HepG2 (cell line): Measurements from ENCODE around the gene UBE3A. TPM values are rescaled to one million over a fixed set of nuclear protein-coding genes. Genes with fewer than 3 reads are reported as not detected.

Source experiments
- ATAC-seq: fragments of 200-7000 bp; cut with Tn5 transposase; 3 replicates; pipeline ENCODE4 v1.9.1; 2020; ENCODE audit warnings: mild to moderate bottlenecking, moderate library complexity
- BruUV-seq: library from RNA; stranded (reverse); fragments of 400-500 nt; replicated peaks from 2 replicates; lab custom pipeline; 2021; lab: Mats Ljungman, UMichigan
- CTCF ChIA-PET: fragments of 300-600 bp; formaldehyde crosslinking; extraction: SDS; loops from one replicate; lab custom pipeline; 2021; ENCODE audit warnings: low total read pairs, inconsistent platforms, low intra/inter-chr PET ratio; lab: Yijun Ruan, JAX
- POLR2A ChIA-PET: fragments of 350-600 bp; sonication (Branson Sonifier 250); formaldehyde crosslinking; loops from one replicate; lab custom pipeline; 2020; ENCODE audit warnings: antibody characterized with exemption, inconsistent platforms; lab: Yijun Ruan, JAX
- DNase-seq: peaks from one replicate; pipeline ENCODE4 v3.0.0-alpha.2; 2015; ENCODE audit warnings: low spot score
- FAIRE-seq: peaks from 3 replicates; lab custom pipeline; 2011; peaks lifted over from hg19 to GRCh38; lab: Jason Lieb, UNC
- H2AFZ ChIP-seq: one replicate; pipeline ENCODE4 v1.6.1; 2011; ENCODE audit warnings: low read length, inconsistent platforms
- H3K27ac ChIP-seq: fragments of 300-600 bp; 3 replicates; pipeline ENCODE4 v1.8.0; 2011; ENCODE audit warnings: mixed run types, mild to moderate bottlenecking, mixed read lengths, low read length, inconsistent platforms; ENCODE audit not compliant: insufficient read depth; ENCODE audit errors: extremely low read length
- H3K27me3 ChIP-seq, 2 experiments: fragments of 200-600 bp in 1 of 2; 2 replicates in 1 of 2; 3 replicates in 1 of 2; pipeline versions ENCODE4 v1.6.0 to v1.8.0; 2011; ENCODE audit warnings: low read length in 2 of 2, mild to moderate bottlenecking in 2 of 2, moderate library complexity in 2 of 2, inconsistent platforms in 1 of 2; ENCODE audit not compliant: insufficient read depth in 2 of 2, control insufficient read depth in 1 of 2
- H3K36me3 ChIP-seq, 2 experiments: fragments of 200-600 bp in 1 of 2; replicated peaks in 1 of 2; 2 replicates in 1 of 2; 3 replicates in 1 of 2; pipeline versions ENCODE4 v1.5.1 to v1.8.0; 2011; ENCODE audit warnings: low read length in 2 of 2, inconsistent platforms in 1 of 2; ENCODE audit not compliant: insufficient read depth in 2 of 2, control insufficient read depth in 1 of 2
- H3K4me1 ChIP-seq: 2 replicates; pipeline ENCODE4 v1.5.1; 2012; ENCODE audit warnings: low read length, inconsistent platforms; ENCODE audit not compliant: insufficient read depth
- H3K4me2 ChIP-seq: 2 replicates; pipeline ENCODE4 v1.6.0; 2011; ENCODE audit warnings: low read depth, low read length, inconsistent platforms
- H3K4me3 ChIP-seq, 3 experiments: fragments of 200-600 bp in 1 of 3; sonication (generic), shearing (Covaris generic) in 1 of 3; replicated peaks in 1 of 3; 2 replicates each; pipeline ENCODE4 v1.5.1; 2011 to 2016; ENCODE audit warnings: low read length in 3 of 3, inconsistent platforms in 2 of 3, low read depth in 2 of 3, mild to moderate bottlenecking in 2 of 3, control low read depth in 1 of 3, mixed read lengths in 1 of 3; ENCODE audit not compliant: insufficient read depth in 1 of 3
- H3K79me2 ChIP-seq: one replicate; pipeline ENCODE4 v1.6.1; 2011; ENCODE audit warnings: low read length, inconsistent platforms; ENCODE audit not compliant: insufficient read depth
- H3K9ac ChIP-seq: 2 replicates; pipeline ENCODE4 v1.6.0; 2011; ENCODE audit warnings: mild to moderate bottlenecking, low read depth, low read length, inconsistent platforms; ENCODE audit not compliant: insufficient read depth
- H3K9me3 ChIP-seq: 2 replicates; pipeline ENCODE4 v1.5.1; 2012; ENCODE audit warnings: mild to moderate bottlenecking, low read length
- H4K20me1 ChIP-seq: 2 replicates; pipeline ENCODE4 v1.6.0; 2011; ENCODE audit warnings: inconsistent platforms, mild to moderate bottlenecking, low read length, moderate library complexity; ENCODE audit not compliant: insufficient read depth
- AKAP8 ChIP-seq: sonication (generic); formaldehyde crosslinking; IDR thresholded peaks from 2 replicates; pipeline ENCODE4 v1.5.1; 2020; ENCODE audit warnings: mild to moderate bottlenecking, missing genetic modification reagents
- E2F2 ChIP-seq: sonication (generic); formaldehyde crosslinking; IDR thresholded peaks from 2 replicates; pipeline ENCODE4 v1.4.0; 2020; ENCODE audit warnings: missing genetic modification reagents, borderline replicate concordance
- HOXA3 ChIP-seq: sonication (generic); formaldehyde crosslinking; IDR thresholded peaks from 2 replicates; pipeline ENCODE4 v1.5.0; 2020; ENCODE audit warnings: missing genetic modification reagents
- ISL2 ChIP-seq: sonication (generic); formaldehyde crosslinking; IDR thresholded peaks from 2 replicates; pipeline ENCODE4 v1.5.0; 2020; ENCODE audit warnings: missing genetic modification reagents
- MYNN ChIP-seq: sonication (generic); formaldehyde crosslinking; IDR thresholded peaks from 2 replicates; pipeline ENCODE4 v1.4.0; 2020; ENCODE audit warnings: mild to moderate bottlenecking, low read depth, missing genetic modification reagents
- PCBP2 ChIP-seq: fragments of 200-400 bp; formaldehyde crosslinking; optimal IDR thresholded peaks from 2 replicates; pipeline ENCODE3; 2018; ENCODE audit warnings: low read length, low read depth; ENCODE audit not compliant: poor library complexity, severe bottlenecking
- PHF8 ChIP-seq: sonication (generic); formaldehyde crosslinking; IDR thresholded peaks from 2 replicates; pipeline ENCODE4 v1.5.0; 2020; ENCODE audit warnings: missing genetic modification reagents
- ZBTB3 ChIP-seq: sonication (generic); formaldehyde crosslinking; IDR thresholded peaks from 2 replicates; pipeline ENCODE4 v1.4.0; 2020; ENCODE audit warnings: low read depth, mild to moderate bottlenecking, moderate library complexity, missing genetic modification reagents, borderline replicate concordance
- ZBTB40 ChIP-seq, 2 experiments: fragments of 450-650 bp in 1 of 2; sonication (generic) in 1 of 2; formaldehyde crosslinking in 1 of 2; IDR thresholded peaks; 2 replicates each; pipeline versions ENCODE4 v1.6.1 to v1.8.0; 2016 to 2022; ENCODE audit warnings: antibody characterized with exemption in 1 of 2, mild to moderate bottlenecking in 1 of 2, missing genetic modification reagents in 1 of 2
- ZNF326 ChIP-seq: sonication (generic); formaldehyde crosslinking; IDR thresholded peaks from 2 replicates; pipeline ENCODE4 v1.4.0; 2020; ENCODE audit warnings: missing genetic modification reagents, borderline replicate concordance
- ZNF484 ChIP-seq: sonication (generic); formaldehyde crosslinking; IDR thresholded peaks from 2 replicates; pipeline ENCODE4 v1.5.1; 2020; ENCODE audit warnings: mild to moderate bottlenecking, low read depth, missing genetic modification reagents, borderline replicate concordance
- ZNF703 ChIP-seq: sonication (generic); formaldehyde crosslinking; IDR thresholded peaks from 2 replicates; pipeline ENCODE4 v1.5.1; 2020; ENCODE audit warnings: missing genetic modification reagents, mild to moderate bottlenecking, moderate library complexity, borderline replicate concordance
- WGBS: methylation state at CpG from one replicate; pipeline ENCODE4 v1.1.6; 2017; ENCODE audit warnings: low lambda C conversion rate; 5-methylcytosine and 5-hydroxymethylcytosine counted together
- in situ Hi-C: cut with HindIII; loops from 2 replicates; pipeline ENCODE4 v1.10.0; 2017; ENCODE audit warnings: low pct_unique_long_range_greater_than_20kb; ENCODE audit not compliant: extremely low pct_ligation_motif_present
- intact Hi-C: fragments of 100-400 bp; cut with micrococcal nuclease; formaldehyde crosslinking; loops from one replicate; pipeline ENCODE4 v1.10.0; 2022; ENCODE audit not compliant: unreplicated experiment
- polyA plus RNA-seq, 8 experiments: library from polyadenylated mRNA; depleted of rRNA in 3 of 8; stranded (reverse) in 7 of 8; unstranded in 1 of 8; fragments of >200 nt; fragmentation: Illumina TruSeq in 4 of 8; extraction: Trizol in 4 of 8; gene quantifications; 2 replicates each; pipeline versions ENCODE4 v1.2.1 to v1.2.3, GENCODE V29; 2011 to 2016; ENCODE audit warnings: low read depth in 4 of 8, missing spikeins in 1 of 8, mixed read lengths in 1 of 8; ENCODE audit not compliant: insufficient read depth in 1 of 8
- total RNA-seq, 5 experiments: library from RNA; depleted of rRNA; stranded (reverse); fragments of >200 nt; fragmentation: Illumina TruSeq; extraction: Trizol; gene quantifications; 2 replicates each; pipeline ENCODE4 v1.2.3, GENCODE V29; 2016; ENCODE audit warnings: low read depth in 1 of 5

The UBE3A gene
- total and polyA plus RNA-seq, 2 of the 13 experiments (the other 11 are each of a cell fraction or from before 2014, with no cell fraction given), result 17.3 to 80.5 TPM

- Histone ChIP-seq H3K4me2 (no peak overlapping the region), H3K27me3 (no peaks in the 10 kb centered on the region; a peak in 1 of 5 replicates), H3K9me3 (peaks cover 26% of the 10 kb centered on the region), H3K36me3 (no peaks in the 10 kb centered on the region), H3K27ac (no peak overlapping the region)
- in situ Hi-C loops, result no loop called here
- no peak for TF ChIP-seq AKAP8
- no peak for TF ChIP-seq PHF8 (CRISPR knock-in tag)
- no peak for TF ChIP-seq ISL2
- TF ChIP-seq ZBTB3 (CRISPR knock-in tag), result no peak
- TF ChIP-seq ZNF326 (CRISPR knock-in tag), result no peak
- TF ChIP-seq MYNN (CRISPR knock-in tag), result no peak
- TF ChIP-seq ZBTB40 (IDR thresholded peaks at IDR 0.05), result no peak
- no peak for TF ChIP-seq ZBTB40 (CRISPR knock-in tag; IDR thresholded peaks at IDR 0.05)
- no peak for TF ChIP-seq ZNF703
- TF ChIP-seq PCBP2, result no peak
- no peak for TF ChIP-seq E2F2 (CRISPR knock-in tag)
- TF ChIP-seq ZNF484 (CRISPR knock-in tag), result no peak
- no peak for TF ChIP-seq HOXA3
- TF ChIP-seq, all 625 proteins: peak for 0
- WGBS, result 18% methylated on average over 5 of the region's 5 CpGs
- no TSS peak for BruUV-seq
- DNase-seq (no peak), ATAC-seq (no peak), FAIRE-seq (no peak)
- ChIA-PET POLR2A (no interaction called here), CTCF (no interaction called here)
- H2AFZ ChIP-seq, result no peak overlapping the region
- H3K9ac ChIP-seq, result no peak overlapping the region
- no peak overlapping the region for H3K4me3 ChIP-seq
- no peaks in the 10 kb centered on the region for H4K20me1 ChIP-seq
- no peaks in the 10 kb centered on the region for H3K4me1 ChIP-seq
- intact Hi-C loops, result no loop called here
- H3K79me2 ChIP-seq, result no peaks in the 10 kb centered on the region
Observed at GRCh38 chr15:25487226-25487884, 48.5 kb upstream of the UBE3A start.
